MV-4-11 (cell line): ENCODE data around the gene EIF4E3.
A peak's percentile ranks its signal among the peaks of the same experiment; 100 is the strongest.

Source experiments
- DNase-seq: peaks from one replicate; lab custom pipeline; 2025; lab: John Stamatoyannopoulos, UW

Gene EIF4E3

DNA sequence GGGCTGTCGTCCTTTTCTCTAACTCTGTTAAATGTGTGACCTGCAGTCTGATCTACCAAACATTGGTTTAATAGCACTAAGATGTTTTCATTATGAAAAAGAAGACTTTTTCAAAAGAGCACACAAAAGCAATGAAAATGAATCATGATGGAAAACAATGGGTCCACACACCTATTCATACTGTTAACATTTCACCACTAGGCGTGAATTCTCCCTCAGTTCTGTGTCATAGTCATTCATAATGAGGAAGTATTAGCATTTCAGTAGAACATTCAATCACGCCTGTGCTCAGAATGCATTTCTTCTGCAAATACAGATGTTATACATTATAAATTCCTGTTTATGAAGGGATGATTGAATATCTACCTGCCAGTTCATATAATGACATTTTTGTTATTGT lies 35.9 kb downstream of the EIF4E3 start:
- peak; percentile 23 for DNase-seq

- DNase-seq, result no peak
Observed at GRCh38 chr3:71688121-71688520, 37.1 kb downstream of the EIF4E3 start.

- DNase-seq, result no peak
Observed at GRCh38 chr3:71685686-71686085, 39.5 kb downstream of the EIF4E3 start.

DNA sequence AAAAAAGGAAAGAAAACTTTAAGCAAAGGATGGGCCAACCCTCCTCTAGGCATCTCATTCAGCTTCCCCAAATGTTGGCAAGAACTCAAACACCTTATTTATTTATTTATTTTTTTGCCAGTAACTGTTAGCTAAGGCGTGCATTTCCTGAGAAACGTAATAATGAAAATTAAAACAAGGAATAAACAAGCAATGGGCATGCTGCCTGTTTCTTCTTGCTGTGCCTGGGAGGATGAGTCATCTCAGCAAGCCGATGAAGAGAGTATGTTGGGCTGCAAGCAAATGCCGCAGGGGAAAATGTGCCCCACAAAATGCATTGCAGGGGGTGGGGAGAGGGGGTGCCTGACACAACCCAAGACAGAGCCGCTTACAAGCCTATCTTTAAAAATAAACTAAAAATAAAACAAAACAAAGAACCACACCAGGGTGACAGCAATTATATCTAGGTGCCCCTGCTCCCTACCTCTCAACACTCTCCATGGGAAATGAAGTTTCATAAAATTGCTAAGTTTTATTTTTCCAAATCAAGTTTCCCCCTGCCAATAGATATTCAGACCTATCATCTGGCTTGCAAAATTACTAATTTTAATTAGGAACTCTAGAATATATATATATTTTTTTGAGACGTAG lies 40.3 kb downstream of the EIF4E3 start:
- peak; percentile 33 for DNase-seq

DNA sequence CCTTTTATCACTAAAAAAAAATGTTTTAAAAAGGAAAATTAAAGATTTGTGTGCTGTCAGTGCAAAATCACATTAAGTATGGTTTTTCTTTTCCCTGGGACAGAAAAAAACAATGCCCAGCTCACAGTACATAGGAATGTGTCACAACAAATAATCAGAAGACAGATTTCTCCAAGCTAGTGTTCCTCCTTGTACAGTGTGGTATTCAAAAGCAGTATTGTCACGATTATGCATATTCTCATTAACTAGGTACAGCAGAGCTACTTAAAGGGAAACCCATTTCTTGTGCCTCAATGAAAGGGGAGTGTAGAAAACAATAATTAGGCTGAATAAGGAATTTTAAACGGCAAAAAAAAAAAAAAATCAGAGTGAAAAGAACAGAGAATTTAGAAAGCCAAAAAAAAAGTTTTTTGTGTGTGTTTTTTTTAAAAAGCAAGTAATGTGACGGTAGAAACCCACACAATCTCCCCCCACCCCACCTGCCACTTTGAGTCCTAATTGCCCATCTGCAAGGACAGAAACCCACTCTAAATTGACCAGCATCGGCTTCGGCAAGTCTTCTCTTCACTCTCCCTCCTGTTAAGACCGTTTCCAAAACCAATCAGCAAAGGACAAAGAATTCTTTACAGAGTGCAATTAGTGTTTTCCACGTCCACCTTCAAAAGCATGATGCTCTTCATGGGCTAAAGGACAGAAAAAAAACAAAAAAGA lies 41.0 kb downstream of the EIF4E3 start:
- no peak for DNase-seq

GRCh38 chr3:71681224-71681668 lies 44.0 kb downstream of the EIF4E3 start:
- DNase-seq, result peak; percentile 92

DNA sequence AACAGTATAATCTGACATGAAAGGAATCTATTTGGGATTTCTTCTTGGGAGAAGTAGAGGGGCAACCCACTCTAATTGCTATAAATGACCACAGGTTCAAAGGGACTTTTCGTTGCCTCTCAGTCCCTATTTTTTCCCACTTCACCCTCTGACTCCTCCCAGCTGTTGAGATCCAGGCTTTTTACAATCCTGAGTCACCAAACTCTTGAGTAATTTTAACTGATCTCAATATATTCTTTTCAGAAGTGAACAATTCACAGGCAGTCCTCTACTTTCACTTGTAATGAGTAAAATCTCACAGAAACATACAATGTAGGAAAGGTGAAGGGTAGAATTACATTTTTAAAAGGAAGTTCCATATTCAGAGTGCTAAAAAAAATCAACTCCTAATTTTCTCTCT lies 44.6 kb downstream of the EIF4E3 start:
- peak; percentile 30 for DNase-seq

DNA sequence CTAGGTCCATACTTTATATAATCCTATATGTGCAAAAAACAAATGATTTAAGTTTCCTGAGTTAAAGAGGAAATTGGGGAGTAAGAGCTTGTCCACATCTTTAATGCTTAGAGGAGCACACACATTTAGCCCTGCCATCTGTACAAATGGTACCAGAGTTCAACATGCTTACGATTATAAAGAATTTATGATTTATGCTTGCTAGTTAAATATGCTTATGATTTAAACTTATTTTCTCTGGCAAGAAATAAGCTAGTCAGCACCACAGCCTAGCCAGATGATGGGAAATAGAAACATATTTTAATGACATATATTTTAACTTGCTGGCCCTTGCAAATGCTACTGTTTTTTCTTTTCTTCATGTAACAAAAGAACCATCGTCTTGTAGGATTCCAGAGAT lies 48.3 kb downstream of the EIF4E3 start:
- no peak for DNase-seq

DNA sequence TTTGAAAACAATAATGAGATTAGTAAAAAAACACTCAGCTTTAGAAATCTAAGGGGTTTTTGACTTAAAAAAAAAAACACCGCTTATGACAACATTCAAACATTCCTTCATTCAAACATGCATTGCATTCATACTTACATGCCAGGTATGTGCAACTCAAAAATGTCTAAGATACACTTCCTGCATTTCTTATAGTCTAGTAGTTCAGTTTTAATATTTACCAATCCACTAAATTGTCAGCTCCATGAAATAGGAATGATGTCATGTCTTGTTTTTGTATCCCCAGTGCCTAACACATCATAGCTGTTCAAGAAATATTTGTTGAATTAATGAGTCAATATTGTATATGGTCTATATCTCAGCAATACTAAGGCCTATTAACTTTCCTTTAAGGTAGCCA lies 51.7 kb downstream of the EIF4E3 start:
- DNase-seq, result no peak

DNA sequence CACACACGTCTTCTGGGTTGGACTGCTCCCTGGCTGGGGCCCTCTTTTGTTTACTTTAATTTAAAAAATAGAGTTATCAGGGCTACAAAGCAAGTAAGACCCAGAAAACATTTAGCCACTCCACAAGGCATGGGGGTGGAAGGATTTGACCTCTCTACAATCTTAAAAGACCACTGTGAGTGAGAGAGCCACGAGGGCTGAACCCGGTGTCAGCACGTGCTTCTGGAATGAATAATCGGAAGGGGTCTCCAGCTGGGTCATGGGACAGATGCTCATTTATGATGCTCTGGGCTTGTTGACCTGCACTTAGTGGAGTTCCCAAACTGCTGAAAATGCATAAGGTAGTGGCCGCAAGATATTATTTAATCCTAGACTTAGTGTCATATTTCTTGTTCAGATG lies 52.4 kb downstream of the EIF4E3 start:
- no peak for DNase-seq

DNA sequence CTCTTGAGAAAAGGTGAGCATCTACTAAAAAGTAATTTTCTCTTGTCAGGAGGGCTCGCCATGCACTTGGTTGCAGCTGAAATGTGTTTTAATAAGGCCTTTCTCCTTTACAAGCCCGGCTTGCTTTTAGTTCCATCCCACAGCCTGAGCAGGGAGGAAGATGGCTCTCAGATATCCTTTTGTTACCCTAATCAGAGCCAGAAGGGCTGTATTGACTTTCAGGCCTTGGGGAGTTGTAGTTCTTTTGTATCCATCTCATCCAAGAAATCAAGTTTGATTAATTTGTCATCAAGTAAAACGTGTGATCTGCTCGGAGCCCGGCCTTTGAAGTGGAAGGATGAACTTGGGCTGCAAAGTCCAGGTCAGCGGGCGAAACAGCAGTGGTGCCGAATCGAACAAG lies 52.9 kb downstream of the EIF4E3 start:
- no peak for DNase-seq

DNA sequence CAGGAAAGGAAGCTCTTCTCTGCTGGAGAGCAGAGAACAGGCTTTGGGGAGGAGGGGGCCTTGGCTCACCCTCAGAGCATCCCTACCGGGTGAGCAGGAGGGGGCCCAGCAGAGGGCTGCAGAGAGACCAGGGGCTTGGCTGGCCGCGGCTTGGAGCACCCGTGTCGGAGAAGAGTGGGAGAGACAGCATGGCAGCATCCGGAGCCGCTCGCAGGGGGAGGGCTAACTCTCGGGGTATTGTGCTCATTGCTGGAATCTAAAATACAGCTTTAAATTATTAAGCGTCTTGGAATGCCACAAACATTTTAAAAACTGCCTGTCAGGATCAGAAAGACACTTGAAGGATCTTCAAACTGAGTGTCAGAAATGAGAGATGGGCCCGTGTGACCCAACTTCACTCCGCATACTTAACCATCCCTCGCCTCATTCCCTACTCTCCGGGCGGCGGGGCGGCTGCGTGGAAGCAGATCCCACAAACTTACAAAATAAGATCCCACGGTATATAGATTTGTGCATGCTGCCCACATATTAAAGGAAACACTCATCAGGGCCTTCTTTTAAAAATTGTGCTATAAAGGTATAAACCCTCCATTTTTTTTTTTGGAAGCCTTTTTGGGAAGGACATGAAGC lies 53.9 kb downstream of the EIF4E3 start:
- no peak for DNase-seq

DNA sequence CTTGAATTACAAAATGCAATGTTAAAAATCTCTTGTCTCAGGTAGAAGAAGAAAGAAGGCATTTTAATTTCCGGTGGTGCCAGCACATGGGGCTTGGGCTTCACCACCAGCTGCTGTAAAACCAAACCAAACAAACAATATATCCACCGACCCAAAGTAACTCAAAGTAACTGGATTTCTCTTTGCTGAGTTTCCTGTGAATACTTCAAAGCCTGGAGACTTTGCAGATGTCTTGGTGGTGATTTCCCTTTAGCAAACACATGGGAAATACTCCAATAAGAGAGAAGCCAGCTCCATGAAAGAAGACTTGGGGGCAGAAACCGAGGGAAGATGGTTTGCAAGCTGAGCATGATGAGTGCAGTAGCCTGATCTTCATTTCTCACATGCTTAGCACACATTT lies 62.6 kb downstream of the EIF4E3 start:
- DNase-seq, result no peak

DNA sequence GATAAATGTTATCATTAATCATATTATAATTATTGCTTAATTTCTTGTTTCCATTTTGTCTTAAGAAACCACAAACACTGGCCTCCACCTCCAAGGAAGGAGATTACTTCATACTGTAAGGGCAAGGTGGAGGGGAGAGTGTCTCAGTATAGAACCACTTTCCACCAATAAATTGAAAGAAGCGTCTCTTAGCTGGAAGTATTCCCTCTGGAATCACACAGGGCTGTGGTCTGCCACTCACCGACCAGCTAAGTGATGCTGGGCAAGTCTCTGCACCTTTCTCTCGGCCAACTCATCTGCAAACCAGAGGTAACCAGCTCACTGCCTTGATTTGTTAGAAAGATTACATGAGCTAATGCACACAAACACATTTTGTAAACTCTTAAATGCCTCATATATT lies 63.1 kb downstream of the EIF4E3 start:
- no peak for DNase-seq

DNA sequence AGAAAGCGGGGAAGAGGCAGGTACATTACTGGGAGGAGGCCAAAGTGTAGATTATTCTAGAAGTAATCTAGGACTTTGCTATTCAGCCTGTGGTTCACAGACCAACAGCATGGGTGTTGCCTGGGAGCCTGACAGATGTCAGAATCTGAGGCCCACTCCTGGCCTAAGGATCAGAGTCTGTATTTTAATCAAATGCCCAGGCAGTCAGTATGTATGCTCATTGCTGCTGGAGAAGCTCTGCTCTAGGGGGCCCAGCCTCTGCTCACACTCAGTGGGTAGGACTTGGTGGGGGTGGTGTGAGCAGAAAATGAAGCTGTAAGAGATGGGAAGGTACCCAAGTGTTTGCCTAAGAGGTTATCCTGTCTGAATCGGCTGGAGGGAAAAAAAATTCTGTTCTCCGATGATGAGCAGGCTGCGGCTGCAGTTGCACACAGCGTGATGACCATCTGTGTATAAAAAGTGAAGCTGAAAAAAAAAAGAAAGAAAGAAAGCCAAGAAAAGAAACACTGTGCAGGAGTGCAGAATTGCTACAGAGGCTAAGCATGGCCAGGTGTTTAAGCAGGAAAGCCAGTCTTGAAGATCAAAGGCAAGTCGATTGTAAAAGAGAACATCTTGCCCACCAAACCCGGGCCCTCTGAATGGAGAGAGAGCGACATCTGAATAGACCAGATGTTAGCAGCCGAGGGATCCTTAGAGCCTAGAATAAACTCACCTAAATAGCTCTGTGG lies 65.2 kb downstream of the EIF4E3 start:
- no peak for DNase-seq

DNA sequence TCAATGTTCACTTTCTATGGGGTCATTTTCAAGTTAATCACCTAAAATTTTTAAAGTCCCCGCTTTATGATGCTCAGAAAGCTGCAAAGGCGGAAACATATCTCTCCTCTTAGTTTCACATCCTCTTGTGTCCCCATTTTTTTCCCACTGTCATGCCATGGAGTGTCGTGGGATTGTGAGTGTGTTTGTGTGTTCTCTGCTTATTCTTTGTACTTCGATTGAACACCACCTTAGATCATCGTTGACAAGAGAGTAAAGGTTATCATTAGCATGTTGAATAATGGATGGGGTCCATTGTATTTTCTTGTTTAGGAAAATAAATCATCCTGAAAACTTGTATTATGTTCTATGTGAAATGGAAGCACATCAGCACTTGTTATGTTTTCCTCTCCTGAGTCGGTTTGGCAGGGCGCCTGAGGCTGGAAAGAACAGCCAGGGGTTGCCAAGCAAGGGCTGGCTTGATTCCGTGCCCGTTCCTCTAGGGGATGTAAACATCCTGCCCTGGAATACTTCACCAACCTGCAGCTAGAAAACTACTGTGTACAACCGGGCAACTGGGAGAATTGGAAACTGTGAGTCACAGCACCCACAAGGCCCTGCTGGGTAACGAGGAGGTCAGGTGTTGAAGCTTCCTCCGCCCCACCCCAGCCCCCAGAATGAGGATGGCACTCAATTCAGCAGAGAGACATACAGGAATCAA lies 67.2 kb downstream of the EIF4E3 start:
- peak; percentile 27 for DNase-seq

- no peak for DNase-seq
Observed at GRCh38 chr3:71655061-71655460, 70.1 kb downstream of the EIF4E3 start.

DNA sequence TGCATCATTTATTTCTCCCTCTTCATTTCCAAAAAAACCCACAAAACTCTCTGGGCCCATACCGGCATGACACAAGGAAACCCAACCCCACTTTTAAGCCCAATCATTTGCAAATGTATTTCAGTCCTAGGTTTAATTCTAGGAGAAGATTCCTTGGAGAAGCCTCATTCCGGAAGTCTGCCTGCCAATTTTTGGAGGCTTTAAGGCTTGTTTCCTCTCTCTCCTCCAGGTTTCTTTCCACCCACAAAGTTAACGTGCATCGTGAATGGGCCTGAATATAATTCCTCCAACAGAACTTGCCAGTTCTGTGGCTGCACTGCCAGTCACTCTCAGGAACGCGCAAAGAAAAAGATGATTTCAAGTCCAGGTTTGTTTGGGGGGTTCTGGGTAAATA lies 71.8 kb downstream of the EIF4E3 start:
- no peak for DNase-seq

GRCh38 chr3:71652781-71653413 lies 72.3 kb downstream of the EIF4E3 start:
- peak; percentile 46 for DNase-seq

- no peak for DNase-seq
Observed at GRCh38 chr3:71651625-71652024, 73.6 kb downstream of the EIF4E3 start.

DNA sequence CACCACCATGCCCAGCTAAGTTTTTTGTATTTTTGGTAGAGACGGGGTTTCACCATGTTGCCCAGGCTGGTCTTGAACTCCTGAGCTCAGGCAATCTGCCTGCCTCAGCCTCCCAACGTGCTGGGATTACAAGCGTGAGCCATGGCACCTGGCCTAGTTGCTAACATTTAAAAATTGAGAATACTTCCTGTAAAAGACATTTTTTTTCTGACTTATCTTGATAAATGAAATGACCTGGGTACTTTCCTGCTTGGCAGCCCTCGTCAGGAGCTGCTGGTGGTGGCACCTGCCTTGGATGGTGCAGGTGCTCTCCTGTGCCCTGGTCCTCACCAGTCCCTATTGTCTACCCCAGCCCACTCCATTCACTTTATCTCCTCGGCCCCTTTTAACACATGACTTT lies 74.8 kb downstream of the EIF4E3 start:
- no peak for DNase-seq

GRCh38 chr3:71649757-71650156 lies 75.4 kb downstream of the EIF4E3 start:
- DNase-seq, result no peak
